Activated naive CD8-positive, alpha-beta T cell (primary cell): ENCODE measurements around the gene FAM200C.

Experiments
- H3K27ac Mint-ChIP-seq: one replicate; pipeline ENCODE4 v1.8.0; 2021; ENCODE audit warnings: mixed read lengths
- H3K27me3 Mint-ChIP-seq: one replicate; pipeline ENCODE4 v1.8.0; 2021; ENCODE audit warnings: mixed read lengths
- H3K36me3 Mint-ChIP-seq: one replicate; pipeline ENCODE4 v1.8.0; 2021; ENCODE audit warnings: mixed read lengths
- H3K4me1 Mint-ChIP-seq: one replicate; pipeline ENCODE4 v1.8.0; 2021; ENCODE audit warnings: low read depth, mixed read lengths
- H3K4me3 Mint-ChIP-seq: one replicate; pipeline ENCODE4 v1.8.0; 2021; ENCODE audit warnings: mild to moderate bottlenecking, mixed read lengths
- H3K9me3 Mint-ChIP-seq: one replicate; pipeline ENCODE4 v1.8.0; 2021; ENCODE audit warnings: low read depth, mixed read lengths

The FAM200C gene

DNA sequence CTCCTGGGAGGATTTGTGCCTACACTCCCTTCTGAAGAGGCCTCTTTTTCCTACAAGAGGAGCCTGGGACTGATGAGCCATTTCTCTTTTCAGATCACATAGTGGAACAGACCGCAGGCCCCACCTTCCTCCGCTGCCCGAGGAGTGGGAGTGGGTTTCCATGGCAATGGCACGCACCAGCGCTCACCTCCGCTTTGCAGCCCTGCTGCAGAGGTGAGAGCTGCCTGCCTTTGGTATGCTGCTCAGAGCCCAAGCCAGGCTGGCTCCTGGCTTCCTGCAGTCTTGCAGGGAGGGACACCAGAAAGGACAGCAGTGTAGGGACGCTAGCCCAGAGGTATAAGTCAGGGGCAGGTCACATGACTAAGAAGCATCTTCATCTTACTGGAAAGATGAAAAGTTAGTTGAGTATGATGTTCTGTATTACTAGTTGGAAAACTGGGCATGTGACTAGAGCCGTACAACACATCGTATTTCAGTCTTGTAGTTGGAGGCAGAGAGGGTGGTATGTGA, 34.2 kb upstream of the FAM200C start:
- Mint-ChIP-seq H3K27me3 (peaks cover 9% of the 10 kb centered on the region), H3K4me3 (no peak overlapping the region), H3K36me3 (peaks cover 1% of the 10 kb centered on the region), H3K4me1 (peaks cover 17% of the 10 kb centered on the region), H3K9me3 (no peaks in the 10 kb centered on the region), H3K27ac (no peak overlapping the region)

- Mint-ChIP-seq H3K27me3 (peaks cover 9% of the 10 kb centered on the region), H3K4me3 (no peak overlapping the region), H3K27ac (no peak overlapping the region), H3K9me3 (no peaks in the 10 kb centered on the region), H3K4me1 (peaks cover 9% of the 10 kb centered on the region), H3K36me3 (peaks cover 3% of the 10 kb centered on the region)
Measured at GRCh38 chr5:160432787-160433186, 32.9 kb upstream of the FAM200C start.

DNA sequence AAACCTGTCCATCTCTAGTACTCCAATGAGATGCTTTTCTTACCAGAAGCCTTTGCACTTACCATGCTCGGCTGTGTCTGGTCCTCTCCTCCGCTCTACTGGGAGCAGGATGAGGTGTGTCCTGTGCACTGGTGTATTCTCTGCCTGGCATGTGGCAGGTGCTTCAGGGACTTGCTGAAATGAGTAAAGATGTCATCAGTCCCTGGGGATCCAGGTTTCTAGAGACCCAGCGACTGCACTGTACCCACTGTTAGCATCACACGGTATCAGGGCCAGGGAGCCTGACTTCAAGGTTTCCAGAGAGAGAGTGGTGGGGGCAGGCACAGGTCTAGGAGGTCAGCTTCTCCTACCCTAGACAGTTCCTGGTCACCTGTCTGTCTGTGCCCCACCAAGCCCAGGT, 32.3 kb upstream of the FAM200C start:
- H3K9me3 Mint-ChIP-seq: no peaks in the 10 kb centered on the region
- H3K4me3 Mint-ChIP-seq: no peak overlapping the region
- H3K27ac Mint-ChIP-seq: no peak overlapping the region
- H3K27me3 Mint-ChIP-seq: peaks cover 9% of the 10 kb centered on the region
- H3K4me1 Mint-ChIP-seq: peaks cover 7% of the 10 kb centered on the region
- H3K36me3 Mint-ChIP-seq: peaks cover 3% of the 10 kb centered on the region

DNA sequence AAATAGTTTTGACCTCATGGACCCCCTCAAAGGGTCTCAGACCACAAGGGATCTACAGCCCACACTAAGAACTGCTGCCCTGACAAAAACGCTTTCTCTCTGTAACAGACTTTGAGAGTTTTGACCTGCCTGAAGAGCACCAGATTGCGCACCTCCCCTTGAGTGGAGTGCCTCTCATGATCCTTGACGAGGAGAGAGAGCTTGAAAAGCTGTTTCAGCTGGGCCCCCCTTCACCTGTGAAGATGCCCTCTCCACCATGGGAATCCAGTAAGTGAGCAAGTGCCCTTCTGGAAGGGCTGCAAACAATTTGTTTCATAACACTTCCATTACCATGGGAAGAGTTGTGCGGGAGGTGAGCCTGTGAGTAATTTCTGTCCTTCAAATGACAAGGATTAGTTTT, 27.8 kb upstream of the FAM200C start:
- Mint-ChIP-seq H3K4me1 (peaks cover 28% of the 10 kb centered on the region), H3K36me3 (peaks cover 3% of the 10 kb centered on the region), H3K9me3 (no peaks in the 10 kb centered on the region), H3K27ac (no peak overlapping the region), H3K27me3 (no peaks in the 10 kb centered on the region), H3K4me3 (no peak overlapping the region)

- Mint-ChIP-seq H3K4me3 (peak overlapping the region; percentile 56), H3K9me3 (no peaks in the 10 kb centered on the region), H3K27me3 (no peaks in the 10 kb centered on the region), H3K4me1 (peaks cover 69% of the 10 kb centered on the region), H3K27ac (peak overlapping the region; percentile 46), H3K36me3 (no peaks in the 10 kb centered on the region)
Measured at GRCh38 chr5:160423099-160423498, 23.2 kb upstream of the FAM200C start.

DNA sequence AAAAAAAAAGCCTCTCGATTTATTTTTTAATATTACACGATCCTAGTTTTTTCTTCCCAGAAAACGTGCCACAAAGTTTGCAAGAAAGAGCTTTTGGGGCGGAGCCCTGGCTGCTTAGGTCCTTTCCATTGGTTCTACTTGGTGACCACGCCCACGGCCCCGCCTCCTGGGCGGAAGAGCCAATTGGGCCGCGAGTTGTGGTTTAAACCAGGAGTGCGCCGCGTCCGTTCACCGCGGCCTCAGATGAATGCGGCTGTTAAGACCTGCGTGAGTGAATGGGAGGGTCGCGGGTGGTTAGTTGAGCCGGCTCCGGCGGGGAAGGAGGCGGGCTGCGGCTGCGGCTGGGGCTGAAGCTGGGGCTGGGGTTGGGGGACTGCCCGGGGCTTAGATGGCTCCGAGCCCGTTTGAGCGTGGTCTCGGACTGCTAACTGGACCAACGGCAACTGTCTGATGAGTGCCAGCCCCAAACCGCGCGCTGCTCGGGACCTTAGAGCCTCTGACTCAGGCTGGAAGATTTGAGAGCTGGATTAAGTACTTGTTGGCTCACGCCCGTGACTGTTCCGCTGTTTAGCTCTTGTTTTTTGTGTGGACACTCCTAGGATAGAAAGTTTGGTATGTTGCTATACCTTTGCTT, 21.9 kb upstream of the FAM200C start, which contains the start of gene PTTG1:
PTTG1 (plus strand) TSS at position 231 of the 634 bp plus-strand sequence. CDS start 458 bp downstream, outside the sequence.
- Mint-ChIP-seq H3K36me3 (peaks cover 2% of the 10 kb centered on the region), H3K27me3 (no peaks in the 10 kb centered on the region), H3K4me3 (peak within 1 kb of the TSS; percentile 100), H3K9me3 (no peaks in the 10 kb centered on the region), H3K27ac (peak within 1 kb of the TSS; percentile 94), H3K4me1 (peaks cover 78% of the 10 kb centered on the region)

DNA sequence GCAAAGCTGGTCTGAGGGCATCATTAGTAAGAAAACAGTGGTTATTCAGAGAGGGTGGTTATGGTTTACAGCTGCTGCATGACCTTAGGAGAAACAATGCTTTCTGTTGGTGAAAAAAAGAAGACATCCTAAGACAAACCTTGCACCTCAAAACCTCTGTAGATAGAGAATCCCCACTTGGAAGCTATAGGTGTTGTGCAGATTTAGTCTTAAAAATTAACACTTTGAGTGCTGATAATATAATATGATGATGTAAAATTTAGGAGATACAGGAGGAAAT, 20.4 kb upstream of the FAM200C start:
- Mint-ChIP-seq H3K27ac (no peak overlapping the region), H3K36me3 (peaks cover 2% of the 10 kb centered on the region), H3K4me1 (peaks cover 86% of the 10 kb centered on the region), H3K9me3 (no peaks in the 10 kb centered on the region), H3K27me3 (no peaks in the 10 kb centered on the region), H3K4me3 (peak overlapping the region; percentile 100)

DNA sequence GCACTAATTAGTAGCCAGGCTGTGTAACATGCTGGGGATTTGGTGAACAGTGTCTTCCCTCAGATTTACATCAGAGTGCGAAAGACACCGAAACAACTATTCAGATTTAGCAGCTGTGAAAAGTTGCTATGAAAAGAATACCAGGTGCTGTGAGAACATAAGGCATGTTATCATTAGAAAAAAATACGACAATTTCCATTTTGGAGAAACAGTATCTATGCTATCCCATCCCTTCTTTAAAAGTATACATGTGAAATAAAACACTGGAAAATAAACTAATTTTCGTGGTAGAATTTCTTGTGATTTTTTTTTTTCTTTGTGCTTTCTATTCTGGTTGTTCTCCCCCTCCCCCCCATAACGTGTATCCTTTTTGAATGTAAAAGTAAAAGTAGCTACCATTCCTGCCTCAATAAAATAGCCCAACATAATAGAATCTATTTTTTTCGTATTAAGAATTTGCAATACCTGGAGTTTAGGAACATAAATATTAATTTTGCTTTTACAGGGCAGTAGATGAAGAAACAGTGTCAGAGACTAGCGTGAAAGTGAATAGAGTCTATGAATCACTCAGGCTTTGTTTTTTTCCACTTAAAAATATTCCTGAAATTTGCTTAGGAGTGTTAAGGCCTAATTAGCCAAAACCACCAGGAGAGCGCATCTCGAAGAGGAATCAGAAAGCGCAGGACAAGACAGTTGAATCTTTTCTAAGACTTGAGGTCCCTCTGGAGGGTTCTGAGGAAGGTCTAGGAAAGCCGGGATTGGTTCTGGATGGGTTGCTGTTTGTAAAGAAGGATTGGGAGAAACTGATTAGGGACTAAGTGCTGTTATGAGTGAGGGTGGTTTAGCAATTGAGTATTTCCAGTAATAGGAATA, 19.8 kb upstream of the FAM200C start:
- Mint-ChIP-seq H3K36me3 (peaks cover 4% of the 10 kb centered on the region), H3K4me1 (peaks cover 84% of the 10 kb centered on the region), H3K4me3 (peak overlapping the region; percentile 100), H3K27me3 (no peaks in the 10 kb centered on the region), H3K27ac (peak overlapping the region; percentile 97), H3K9me3 (no peaks in the 10 kb centered on the region)

GRCh38 chr5:160418561-160419457, 19.0 kb upstream of the FAM200C start, which contains the start of gene SLU7:
Gene SLU7, minus strand, starts transcription at chr5:160419081. Its CDS starts 3,787 bp downstream, at chr5:160415294.
- peak within 1 kb of the TSS; percentile 97 for H3K27ac Mint-ChIP-seq
- H3K36me3 Mint-ChIP-seq: peaks cover 4% of the 10 kb centered on the region
- H3K27me3 Mint-ChIP-seq: no peaks in the 10 kb centered on the region
- peak within 1 kb of the TSS; percentile 100 for H3K4me3 Mint-ChIP-seq
- H3K9me3 Mint-ChIP-seq: no peaks in the 10 kb centered on the region
- peaks cover 75% of the 10 kb centered on the region for H3K4me1 Mint-ChIP-seq

DNA sequence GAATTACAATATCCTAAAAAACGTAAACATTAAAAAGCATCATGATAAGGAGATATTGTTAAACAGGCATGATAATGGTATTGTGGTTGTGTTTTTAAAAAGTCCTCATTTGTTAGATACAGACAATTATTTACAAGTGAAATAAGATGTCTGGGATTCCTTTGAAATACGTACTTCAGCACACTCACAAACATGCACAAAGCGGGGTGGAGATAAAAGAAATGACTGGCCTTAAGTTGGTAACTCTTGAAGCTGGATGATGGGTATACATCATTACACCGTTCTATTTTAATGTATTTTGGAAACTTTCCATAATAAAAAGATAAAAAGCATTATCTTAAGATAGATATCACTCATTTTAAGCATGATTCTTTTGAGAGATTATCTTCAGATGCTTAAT, 1.0 kb downstream of the FAM200C start:
- Mint-ChIP-seq H3K27ac (no peak overlapping the region), H3K4me1 (peaks cover 22% of the 10 kb centered on the region), H3K27me3 (no peaks in the 10 kb centered on the region), H3K9me3 (no peaks in the 10 kb centered on the region), H3K4me3 (peak overlapping the region; percentile 93), H3K36me3 (peaks cover 6% of the 10 kb centered on the region)

GRCh38 chr5:160397492-160397891, 2.4 kb downstream of the FAM200C start:
- Mint-ChIP-seq H3K27me3 (no peaks in the 10 kb centered on the region), H3K9me3 (no peaks in the 10 kb centered on the region), H3K4me1 (peaks cover 22% of the 10 kb centered on the region), H3K36me3 (no peaks in the 10 kb centered on the region), H3K4me3 (no peak overlapping the region), H3K27ac (no peak overlapping the region)

GRCh38 chr5:160395111-160395510, 4.7 kb downstream of the FAM200C start:
- Mint-ChIP-seq H3K4me3 (no peak overlapping the region), H3K4me1 (peaks cover 17% of the 10 kb centered on the region), H3K27ac (no peak overlapping the region), H3K9me3 (no peaks in the 10 kb centered on the region), H3K27me3 (no peaks in the 10 kb centered on the region), H3K36me3 (no peaks in the 10 kb centered on the region)

DNA sequence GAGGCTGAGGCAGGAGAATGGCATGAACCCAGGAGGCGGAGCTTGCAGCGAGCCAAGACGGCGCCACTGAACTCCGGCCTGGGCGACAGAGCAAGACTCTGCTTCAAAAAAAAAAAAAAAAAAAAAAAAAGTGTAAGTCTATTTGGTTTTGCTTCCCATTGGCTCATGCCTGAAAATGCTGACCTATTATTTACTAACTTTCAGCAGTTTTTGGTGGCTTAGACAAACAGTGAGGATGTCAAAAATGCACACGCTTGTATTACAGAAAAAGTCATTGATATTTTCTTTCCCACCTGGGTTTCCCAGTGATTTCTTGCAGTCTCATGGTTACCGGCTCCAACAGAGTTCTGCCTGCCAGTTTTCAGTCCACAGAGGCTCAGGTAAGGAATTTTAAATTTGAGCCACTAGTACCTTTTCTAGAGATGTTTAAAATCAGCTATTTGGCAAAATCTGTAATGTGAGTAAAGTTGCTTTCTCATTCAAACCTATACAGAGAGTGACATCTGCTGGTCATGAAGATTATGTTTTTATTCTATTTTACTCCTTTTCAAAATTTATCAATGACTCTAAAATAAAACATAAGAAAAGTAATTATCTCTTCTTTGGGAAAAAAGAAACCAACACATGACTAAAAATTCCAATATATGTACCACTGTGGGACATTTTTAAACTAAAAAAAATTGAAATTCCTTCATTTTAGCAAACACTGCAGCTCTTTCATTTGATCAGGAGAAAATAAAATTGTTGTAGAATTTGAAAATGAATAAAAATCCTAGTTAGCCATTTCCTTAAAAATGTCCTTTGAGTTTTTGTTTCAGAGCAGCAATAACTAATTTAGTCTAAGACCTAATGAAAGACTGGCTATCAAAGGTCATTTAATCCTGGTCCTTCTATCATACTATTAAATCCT, 8.8 kb downstream of the FAM200C start:
- H3K9me3 Mint-ChIP-seq: peaks cover 12% of the 10 kb centered on the region
- no peak overlapping the region for H3K27ac Mint-ChIP-seq
- no peaks in the 10 kb centered on the region for H3K4me1 Mint-ChIP-seq
- H3K4me3 Mint-ChIP-seq: no peak overlapping the region
- H3K36me3 Mint-ChIP-seq: peaks cover 5% of the 10 kb centered on the region
- no peaks in the 10 kb centered on the region for H3K27me3 Mint-ChIP-seq

- Mint-ChIP-seq H3K36me3 (peaks cover 5% of the 10 kb centered on the region), H3K4me3 (no peak overlapping the region), H3K9me3 (peaks cover 13% of the 10 kb centered on the region), H3K27ac (no peak overlapping the region), H3K27me3 (no peaks in the 10 kb centered on the region), H3K4me1 (no peaks in the 10 kb centered on the region)
Measured at GRCh38 chr5:160387445-160387844, 12.4 kb downstream of the FAM200C start.
